ENCODE data around the gene ANKS1B.

GRCh38 chr12:99383258-99383657 is 601.5 kb downstream of the ANKS1B start:
- TF ChIP-seq, protein P1, sequence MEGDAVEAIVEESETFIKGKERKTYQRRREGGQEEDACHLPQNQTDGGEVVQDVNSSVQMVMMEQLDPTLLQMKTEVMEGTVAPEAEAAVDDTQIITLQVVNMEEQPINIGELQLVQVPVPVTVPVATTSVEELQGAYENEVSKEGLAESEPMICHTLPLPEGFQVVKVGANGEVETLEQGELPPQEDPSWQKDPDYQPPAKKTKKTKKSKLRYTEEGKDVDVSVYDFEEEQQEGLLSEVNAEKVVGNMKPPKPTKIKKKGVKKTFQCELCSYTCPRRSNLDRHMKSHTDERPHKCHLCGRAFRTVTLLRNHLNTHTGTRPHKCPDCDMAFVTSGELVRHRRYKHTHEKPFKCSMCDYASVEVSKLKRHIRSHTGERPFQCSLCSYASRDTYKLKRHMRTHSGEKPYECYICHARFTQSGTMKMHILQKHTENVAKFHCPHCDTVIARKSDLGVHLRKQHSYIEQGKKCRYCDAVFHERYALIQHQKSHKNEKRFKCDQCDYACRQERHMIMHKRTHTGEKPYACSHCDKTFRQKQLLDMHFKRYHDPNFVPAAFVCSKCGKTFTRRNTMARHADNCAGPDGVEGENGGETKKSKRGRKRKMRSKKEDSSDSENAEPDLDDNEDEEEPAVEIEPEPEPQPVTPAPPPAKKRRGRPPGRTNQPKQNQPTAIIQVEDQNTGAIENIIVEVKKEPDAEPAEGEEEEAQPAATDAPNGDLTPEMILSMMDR (conservative IDR thresholded peaks at IDR 0.05; ENCODE audit: low read length): no peak
- no peak for TF ChIP-seq EZH2phosphoT487 (IDR thresholded peaks at IDR 0.05; ENCODE audit: borderline replicate concordance)
